ENCODE data around the gene AIPL1.

GRCh38 chr17:6388416-6388815, 46.5 kb downstream of the AIPL1 start:
- TF ChIP-seq CTCF (conservative IDR thresholded peaks at IDR 0.05; ENCODE audit: low read depth, low read length) = no peak
- TF ChIP-seq POLR2A (IDR thresholded peaks at IDR 0.05; ENCODE audit: low read depth, low read length) = no peak
- no peak for TF ChIP-seq SMC3 (IDR thresholded peaks at IDR 0.05; ENCODE audit: low read depth, low read length)
- no peak for TF ChIP-seq BHLHE40 (IDR thresholded peaks at IDR 0.05; ENCODE audit: low read depth, low read length)
- no peak for TF ChIP-seq RAD21 (IDR thresholded peaks at IDR 0.05; ENCODE audit: low read length)
- no peak for TF ChIP-seq ELK1 (IDR thresholded peaks at IDR 0.05; ENCODE audit: borderline replicate concordance, low read depth, low read length)
- TF ChIP-seq NFE2L2 (IDR thresholded peaks at IDR 0.05; ENCODE audit: low read depth, low read length) = no peak
- TF ChIP-seq MAZ (IDR thresholded peaks at IDR 0.05; ENCODE audit: borderline replicate concordance, low read depth, low read length) = no peak
- TF ChIP-seq USF2 (IDR thresholded peaks at IDR 0.05; ENCODE audit: low read depth, low read length) = no peak
- no peak for TF ChIP-seq RFX5 (IDR thresholded peaks at IDR 0.05; ENCODE audit: low read depth, low read length)
- TF ChIP-seq CHD1 (IDR thresholded peaks at IDR 0.05; ENCODE audit: low read depth, low read length) = no peak
- TF ChIP-seq MXI1 (IDR thresholded peaks at IDR 0.05; ENCODE audit: borderline replicate concordance, low read depth, low read length) = no peak
